Measurements from ENCODE around the gene CNTRL. TPM values are rescaled to one million over a fixed set of nuclear protein-coding genes. Genes with fewer than 3 reads are reported as not detected.
"Not testable (repeated sequence)": the region's sequence is repeated elsewhere in the genome, so short reads cannot be mapped to it uniquely, and the experiment has no call there.

The CNTRL gene
- polyA plus RNA-seq, 1 experiment: 3.6 TPM

DNA sequence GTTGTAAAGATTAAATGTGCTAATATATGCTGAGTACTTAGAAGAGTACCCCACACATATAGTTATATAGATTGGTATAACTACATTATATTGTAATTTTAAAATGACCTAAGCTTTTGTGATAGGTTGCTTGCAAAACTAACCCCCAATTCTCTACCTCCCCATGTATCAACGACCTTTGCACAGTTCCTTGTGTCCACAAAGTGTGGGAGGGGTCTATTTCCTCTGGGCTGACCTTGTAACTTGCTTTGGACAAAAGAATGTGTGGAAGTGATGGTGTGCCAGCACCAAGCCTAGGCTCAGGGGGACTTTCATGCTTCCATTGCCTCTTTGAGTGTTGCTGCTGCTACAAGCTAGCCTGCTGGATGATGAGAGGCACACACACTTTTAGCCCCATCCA, 45.3 kb upstream of the CNTRL start:
- TF ChIP-seq CTCF (IDR thresholded peaks at IDR 0.05; ENCODE audit: insufficient read depth, low read depth, low read length): no peak
- ChIA-PET CTCF (interaction anchor here (1.1 to 1.8 kb wide), 3 partner anchors 27 to 42 kb away, joined by 3 to 5 read pairs (median 5); no protein-coding TSS in a partner anchor), POLR2A (no interaction called here)
- no peak for DNase-seq (ENCODE audit: low read depth)
- Histone ChIP-seq H3K36me3 (ENCODE audit: control insufficient read depth, insufficient read depth, low read length) (no peaks in the 10 kb centered on the region; the same call in 1 of the 2 replicates), H3K4me3 (ENCODE audit: low read depth, low read length) (no peak overlapping the region), H3K27me3 (ENCODE audit: control insufficient read depth, insufficient read depth, low read length) (no peaks in the 10 kb centered on the region)

DNA sequence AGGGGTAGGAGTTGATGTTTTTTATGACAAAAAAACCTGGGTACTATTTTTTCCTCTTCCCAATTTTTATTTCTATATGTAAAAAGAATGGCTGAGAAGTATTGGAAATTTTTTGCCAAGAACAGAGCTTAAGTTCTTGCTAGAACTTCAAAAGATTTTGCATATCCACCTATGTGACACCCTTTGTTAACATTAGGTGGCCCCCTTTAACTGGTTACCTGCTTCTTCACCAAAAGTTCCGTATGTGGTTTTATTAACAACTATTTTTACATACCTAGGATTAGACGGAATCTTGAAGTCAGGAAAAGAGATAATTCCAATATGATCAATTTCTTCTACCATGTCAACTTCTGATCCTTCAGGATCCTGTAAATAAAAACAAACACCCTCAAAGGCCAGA, 40.2 kb upstream of the CNTRL start:
- DNase-seq (ENCODE audit: low read depth): no peak
- H3K4me3 ChIP-seq (ENCODE audit: low read depth, low read length): no peak overlapping the region
- ChIA-PET CTCF (interaction anchor here (1.0 to 2.7 kb wide), 4 partner anchors 11 to 49 kb away, joined by 3 to 12 read pairs (median 3); no protein-coding TSS in a partner anchor), POLR2A (no interaction called here)
- no peak for TF ChIP-seq CTCF (IDR thresholded peaks at IDR 0.05; ENCODE audit: insufficient read depth, low read depth, low read length)
- H3K27me3 ChIP-seq (ENCODE audit: control insufficient read depth, insufficient read depth, low read length): no peaks in the 10 kb centered on the region
- H3K36me3 ChIP-seq (ENCODE audit: control insufficient read depth, insufficient read depth, low read length): no peaks in the 10 kb centered on the region; the same call in 1 of the 2 replicates

DNA sequence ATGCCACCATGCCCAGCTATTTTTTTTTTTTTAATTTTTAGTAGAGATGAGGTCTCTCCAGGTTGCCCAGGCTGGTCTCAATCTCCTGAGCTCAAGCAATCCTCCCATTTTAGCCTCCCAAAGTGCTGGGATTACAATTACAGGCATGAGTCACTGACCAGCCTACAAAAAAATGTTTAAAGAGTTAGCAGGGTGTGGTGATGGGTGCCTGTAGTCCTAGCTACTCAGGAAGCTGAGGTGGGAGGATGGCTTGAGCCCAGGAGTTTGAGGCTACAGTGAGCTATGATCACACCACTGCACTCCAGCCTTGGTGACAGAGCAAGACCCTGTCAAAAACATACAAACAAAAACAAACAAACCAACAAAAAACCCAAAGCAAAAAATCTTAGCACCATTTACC, 39.0 kb upstream of the CNTRL start:
- POLR2A ChIA-PET: interaction anchor here (0.7 kb wide), 1 partner anchor 37 kb away, joined by 4 read pairs; no protein-coding TSS in a partner anchor
- CTCF ChIA-PET: interaction anchor here (0.6 to 2.7 kb wide), 10 partner anchors 12 to 279 kb away, joined by 3 to 12 read pairs (median 3); no protein-coding TSS in a partner anchor
- DNase-seq (ENCODE audit: low read depth); H3K4me3 ChIP-seq (ENCODE audit: low read depth, low read length); H3K27me3 ChIP-seq (ENCODE audit: control insufficient read depth, insufficient read depth, low read length); H3K36me3 ChIP-seq (ENCODE audit: control insufficient read depth, insufficient read depth, low read length): not testable (repeated sequence)

DNA sequence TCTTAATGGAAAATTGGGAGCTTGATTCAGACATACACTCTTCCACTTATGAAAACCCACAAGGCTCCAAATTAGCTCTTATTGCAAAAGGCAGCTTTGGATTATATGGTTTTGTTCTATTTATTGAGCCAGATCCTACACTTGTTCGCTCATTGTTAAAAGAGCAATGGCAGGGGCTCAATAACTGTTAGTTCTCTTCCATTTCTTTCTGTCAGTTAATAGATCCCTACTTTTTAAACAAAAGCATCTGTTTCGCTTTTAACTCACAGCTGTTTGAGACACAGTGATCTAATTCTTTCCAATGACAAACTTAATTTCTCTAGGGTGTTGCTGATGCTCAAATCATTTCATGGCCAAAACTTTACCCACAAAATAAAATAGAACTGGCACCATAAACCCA, 36.4 kb upstream of the CNTRL start:
- CTCF ChIA-PET: interaction anchor here (1.2 kb wide), 2 partner anchors 14 to 22 kb away, joined by 3 to 5 read pairs; no protein-coding TSS in a partner anchor
- H3K36me3 ChIP-seq (ENCODE audit: control insufficient read depth, insufficient read depth, low read length): no peaks in the 10 kb centered on the region
- no peaks in the 10 kb centered on the region for H3K27me3 ChIP-seq (ENCODE audit: control insufficient read depth, insufficient read depth, low read length)
- no peak for TF ChIP-seq CTCF (IDR thresholded peaks at IDR 0.05; ENCODE audit: insufficient read depth, low read depth, low read length)
- no peak for DNase-seq (ENCODE audit: low read depth)
- H3K4me3 ChIP-seq (ENCODE audit: low read depth, low read length): no peak overlapping the region
- POLR2A ChIA-PET: interaction anchor here (0.7 kb wide), 1 partner anchor 251 kb away, joined by 3 read pairs; no protein-coding TSS in a partner anchor

GRCh38 chr9:121038804-121039203, 36.0 kb upstream of the CNTRL start:
- Histone ChIP-seq H3K27me3 (ENCODE audit: control insufficient read depth, insufficient read depth, low read length) (no peaks in the 10 kb centered on the region), H3K36me3 (ENCODE audit: control insufficient read depth, insufficient read depth, low read length) (no peaks in the 10 kb centered on the region), H3K4me3 (ENCODE audit: low read depth, low read length) (no peak overlapping the region)
- CTCF ChIA-PET: interaction anchor here (1.2 kb wide), 2 partner anchors 14 to 21 kb away, joined by 3 to 5 read pairs; no protein-coding TSS in a partner anchor
- POLR2A ChIA-PET: interaction anchor here (0.7 kb wide), 1 partner anchor 251 kb away, joined by 3 read pairs; no protein-coding TSS in a partner anchor
- no peak for TF ChIP-seq CTCF (IDR thresholded peaks at IDR 0.05; ENCODE audit: insufficient read depth, low read depth, low read length)
- no peak for DNase-seq (ENCODE audit: low read depth)

Measured in BJ (cell line).